Neural crest cell (in vitro differentiated cells): ENCODE results near the gene PCCA. TPM values are rescaled to one million over a fixed set of nuclear protein-coding genes. Genes with fewer than 3 reads are reported as not detected.
A peak's percentile ranks its signal among the peaks of the same experiment; 100 is the strongest.
"Not testable (repeated sequence)": the region's sequence is repeated elsewhere in the genome, so short reads cannot be mapped to it uniquely, and the experiment has no call there.

ENCODE experiments used
- DNase-seq: peaks from one replicate; pipeline ENCODE4 v3.0.0; 2021; ENCODE audit warnings: low read depth, mixed read lengths, low spot score
- H3K27ac Mint-ChIP-seq: one replicate; pipeline ENCODE4 v1.8.0; 2021; ENCODE audit warnings: mild to moderate bottlenecking, mixed read lengths; ENCODE audit not compliant: unreplicated experiment
- H3K27me3 Mint-ChIP-seq: 2 replicates; pipeline ENCODE4 v1.8.0; 2021; ENCODE audit warnings: low read depth, mild to moderate bottlenecking, mixed read lengths
- H3K36me3 Mint-ChIP-seq: 2 replicates; pipeline ENCODE4 v1.8.0; 2021; ENCODE audit warnings: low read depth, mild to moderate bottlenecking, mixed read lengths
- H3K4me1 Mint-ChIP-seq: 2 replicates; pipeline ENCODE4 v1.8.0; 2021; ENCODE audit warnings: mixed read lengths
- H3K4me3 Mint-ChIP-seq: one replicate; pipeline ENCODE4 v1.8.0; 2021; ENCODE audit warnings: mild to moderate bottlenecking, mixed read lengths
- H3K9me3 Mint-ChIP-seq: 2 replicates; pipeline ENCODE4 v1.8.0; 2021; ENCODE audit warnings: mixed read lengths
- total RNA-seq: library from RNA; stranded (reverse); gene quantifications from 2 replicates; pipeline ENCODE4 v1.2.1, GENCODE V29; 2021
- TF ChIP-seq, protein P1 (sequence below): fragments of 200-600 bp; sonication (generic); conservative IDR thresholded peaks from 2 replicates; pipeline ENCODE4 v1.5.0; 2021; ENCODE audit warnings: antibody characterized with exemption, mild to moderate bottlenecking

The PCCA gene
- total RNA-seq, 1 donor from 2014 or later, result 40.6 TPM

DNA sequence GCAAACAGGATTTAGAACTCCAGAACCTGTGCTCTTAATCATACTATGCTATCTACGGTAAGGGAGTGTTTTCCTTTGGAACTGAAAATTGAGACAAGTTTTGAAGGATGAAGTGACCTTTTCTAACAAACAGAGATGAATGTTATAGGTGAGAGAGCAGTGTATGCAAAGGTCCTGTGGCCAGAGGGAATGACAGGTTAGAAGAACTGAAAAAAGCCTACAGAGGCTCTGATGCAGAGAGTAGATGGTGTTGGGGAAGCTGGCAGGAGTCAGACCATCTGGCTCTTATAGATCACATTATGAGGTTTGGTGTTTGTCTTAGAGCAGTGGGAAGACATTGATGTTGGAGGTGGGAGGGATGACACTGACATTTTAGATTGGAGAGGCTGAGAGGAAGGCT, 2.0 kb downstream of the PCCA start:
- Mint-ChIP-seq H3K36me3 (peaks cover 11% of the 10 kb centered on the region), H3K9me3 (peaks cover 3% of the 10 kb centered on the region), H3K27me3 (no peaks in the 10 kb centered on the region), H3K4me1 (peaks cover 42% of the 10 kb centered on the region), H3K4me3 (peak overlapping the region; percentile 90), H3K27ac (no peak overlapping the region)
- TF ChIP-seq, protein P1, sequence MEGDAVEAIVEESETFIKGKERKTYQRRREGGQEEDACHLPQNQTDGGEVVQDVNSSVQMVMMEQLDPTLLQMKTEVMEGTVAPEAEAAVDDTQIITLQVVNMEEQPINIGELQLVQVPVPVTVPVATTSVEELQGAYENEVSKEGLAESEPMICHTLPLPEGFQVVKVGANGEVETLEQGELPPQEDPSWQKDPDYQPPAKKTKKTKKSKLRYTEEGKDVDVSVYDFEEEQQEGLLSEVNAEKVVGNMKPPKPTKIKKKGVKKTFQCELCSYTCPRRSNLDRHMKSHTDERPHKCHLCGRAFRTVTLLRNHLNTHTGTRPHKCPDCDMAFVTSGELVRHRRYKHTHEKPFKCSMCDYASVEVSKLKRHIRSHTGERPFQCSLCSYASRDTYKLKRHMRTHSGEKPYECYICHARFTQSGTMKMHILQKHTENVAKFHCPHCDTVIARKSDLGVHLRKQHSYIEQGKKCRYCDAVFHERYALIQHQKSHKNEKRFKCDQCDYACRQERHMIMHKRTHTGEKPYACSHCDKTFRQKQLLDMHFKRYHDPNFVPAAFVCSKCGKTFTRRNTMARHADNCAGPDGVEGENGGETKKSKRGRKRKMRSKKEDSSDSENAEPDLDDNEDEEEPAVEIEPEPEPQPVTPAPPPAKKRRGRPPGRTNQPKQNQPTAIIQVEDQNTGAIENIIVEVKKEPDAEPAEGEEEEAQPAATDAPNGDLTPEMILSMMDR, result no peak
- no peak for DNase-seq

DNA sequence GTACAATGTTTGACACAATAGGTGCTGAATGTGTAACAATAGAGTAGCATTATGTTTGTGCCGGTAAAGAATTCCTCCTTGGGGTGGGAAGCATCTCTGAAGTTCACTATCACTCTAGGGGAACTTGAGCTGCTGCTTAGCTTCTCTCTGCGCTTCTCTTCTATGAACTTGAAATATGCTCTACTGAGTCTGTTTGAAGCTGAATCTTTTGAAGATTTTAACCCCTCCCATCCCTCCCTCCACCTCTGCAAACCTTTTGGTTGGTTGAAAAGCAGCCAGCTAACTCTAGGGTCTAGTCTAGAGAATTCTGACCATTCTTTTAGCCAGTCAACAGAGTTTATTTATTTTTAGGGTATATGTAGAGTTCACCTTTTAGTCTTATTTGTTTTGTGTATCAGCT, 2.5 kb downstream of the PCCA start:
- Mint-ChIP-seq H3K4me3 (peak overlapping the region; percentile 90), H3K27me3 (no peaks in the 10 kb centered on the region), H3K4me1 (peaks cover 42% of the 10 kb centered on the region), H3K9me3 (peaks cover 3% of the 10 kb centered on the region), H3K36me3 (peaks cover 11% of the 10 kb centered on the region), H3K27ac (no peak overlapping the region)
- DNase-seq, result no peak
- TF ChIP-seq, protein P1, result no peak

DNA sequence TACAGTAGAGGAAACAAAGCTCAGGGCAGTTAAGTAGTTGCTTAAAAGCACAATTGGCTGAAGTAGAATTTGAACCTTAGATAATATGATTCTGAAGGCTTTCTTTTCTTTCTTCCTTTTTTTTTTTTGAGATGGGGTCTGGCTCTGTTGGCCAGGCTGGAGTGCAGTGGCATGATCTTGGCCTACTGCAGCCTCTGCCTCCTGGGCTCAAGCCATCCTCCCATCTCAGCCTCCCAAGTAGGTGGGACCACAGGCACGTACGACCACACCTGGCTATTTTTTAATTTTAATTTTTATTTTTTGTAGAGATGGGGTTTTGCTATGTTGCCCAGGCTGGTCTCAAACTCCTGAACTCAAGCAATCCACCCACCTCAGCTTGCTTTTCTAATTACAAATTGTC, 3.4 kb downstream of the PCCA start:
- Mint-ChIP-seq H3K36me3 (peaks cover 11% of the 10 kb centered on the region), H3K4me1 (peaks cover 34% of the 10 kb centered on the region), H3K4me3 (peak overlapping the region; percentile 59)
- not testable (repeated sequence) for DNase-seq, H3K27ac Mint-ChIP-seq, H3K9me3 Mint-ChIP-seq, H3K27me3 Mint-ChIP-seq

DNA sequence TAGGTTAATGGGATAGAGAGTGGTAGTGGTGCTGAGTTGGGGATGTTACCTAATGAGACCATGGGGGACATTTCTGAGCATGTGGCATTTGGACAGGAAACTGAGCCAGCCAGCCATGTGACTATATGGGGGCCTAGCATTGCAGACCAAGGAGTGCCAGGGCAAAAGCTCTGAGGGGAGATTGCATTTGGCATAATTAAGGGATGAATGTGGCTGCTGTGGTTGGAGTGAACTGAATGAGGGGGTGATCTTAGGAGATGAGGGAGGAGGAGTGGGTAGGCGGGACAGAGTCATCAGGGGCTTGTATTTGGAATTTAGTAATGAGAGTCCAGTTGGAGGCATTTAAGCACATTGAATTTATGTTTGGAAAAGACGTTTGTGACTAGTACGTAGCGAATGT, 6.6 kb downstream of the PCCA start:
- no peaks in the 10 kb centered on the region for H3K27me3 Mint-ChIP-seq

DNA sequence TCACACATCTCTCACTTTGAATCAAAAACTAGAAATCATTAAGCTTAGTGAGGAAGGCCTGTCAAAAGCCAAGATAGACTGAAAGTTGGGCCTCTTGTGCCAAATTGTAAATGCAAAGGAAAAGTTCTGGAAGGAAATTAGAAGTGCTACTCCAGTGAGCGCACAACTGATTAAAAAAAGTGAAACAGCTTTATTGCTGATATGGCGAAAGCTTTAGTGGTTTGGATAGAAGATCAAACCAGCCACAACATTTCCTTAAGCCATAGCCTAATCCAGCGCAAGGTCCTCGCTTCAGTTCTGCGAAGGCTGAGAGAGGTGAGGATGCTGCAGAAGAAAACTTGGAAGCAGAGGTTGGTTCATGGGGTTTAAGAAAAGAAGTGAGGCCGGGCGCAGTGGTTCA, 7.6 kb downstream of the PCCA start:
- Mint-ChIP-seq H3K27me3 (no peaks in the 10 kb centered on the region), H3K27ac (no peak overlapping the region), H3K4me1 (peaks cover 26% of the 10 kb centered on the region), H3K9me3 (peaks cover 3% of the 10 kb centered on the region), H3K4me3 (no peak overlapping the region), H3K36me3 (peaks cover 11% of the 10 kb centered on the region)
- DNase-seq, result no peak
- TF ChIP-seq, protein P1, result no peak

More for the DNA sequence above, 6.6 kb downstream of the PCCA start:
- peaks cover 28% of the 10 kb centered on the region for H3K4me1 Mint-ChIP-seq
- no peak for DNase-seq
- no peak overlapping the region for H3K4me3 Mint-ChIP-seq
- H3K36me3 Mint-ChIP-seq, result peaks cover 11% of the 10 kb centered on the region
- TF ChIP-seq, protein P1, result no peak
- H3K9me3 Mint-ChIP-seq, result peaks cover 3% of the 10 kb centered on the region
- H3K27ac Mint-ChIP-seq, result no peak overlapping the region

DNA sequence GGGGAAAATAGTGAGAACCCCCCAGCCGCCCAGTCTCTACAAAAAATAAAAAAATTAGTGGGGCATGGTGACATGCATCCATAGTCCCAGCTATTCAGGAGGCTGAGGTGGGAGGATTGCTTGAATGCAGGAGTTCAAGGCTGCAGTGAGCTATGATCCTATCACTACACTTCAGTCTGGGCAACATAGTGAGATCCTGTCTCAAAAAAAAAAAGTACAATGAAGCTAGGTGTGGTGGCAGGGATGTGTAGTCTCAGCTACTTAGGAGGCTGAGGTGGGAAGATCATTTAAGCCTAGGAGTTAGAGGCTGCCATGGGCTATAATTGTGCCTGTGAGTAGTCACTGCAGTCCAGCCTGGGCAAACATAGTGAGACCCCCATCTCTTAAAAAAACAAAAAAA, 8.9 kb downstream of the PCCA start:
- H3K9me3 Mint-ChIP-seq, result peaks cover 3% of the 10 kb centered on the region
- H3K36me3 Mint-ChIP-seq, result peaks cover 15% of the 10 kb centered on the region
- peaks cover 37% of the 10 kb centered on the region for H3K4me1 Mint-ChIP-seq
- no peak for DNase-seq
- H3K4me3 Mint-ChIP-seq, result no peak overlapping the region
- TF ChIP-seq, protein P1, result no peak
- H3K27ac Mint-ChIP-seq, result no peak overlapping the region
- H3K27me3 Mint-ChIP-seq, result no peaks in the 10 kb centered on the region
